Loucy (cell line): ENCODE data around the gene PRR12.

Source experiments
- H2AFZ ChIP-seq: fragments of 200-600 bp; sonication (generic); 2 replicates; pipeline ENCODE4 v1.6.0; 2016; ENCODE audit warnings: antibody characterized with exemption, mild to moderate bottlenecking, low read length, moderate library complexity
- H3F3A ChIP-seq: fragments of 200-600 bp; 2 replicates; pipeline ENCODE4 v1.6.0; 2016; ENCODE audit warnings: antibody characterized with exemption, low read depth, mild to moderate bottlenecking
- H3K27me3 ChIP-seq: fragments of 200-600 bp; sonication (generic); 2 replicates; pipeline ENCODE4 v1.6.1; 2014; ENCODE audit warnings: low read length, mild to moderate bottlenecking; ENCODE audit not compliant: insufficient read depth, poor library complexity, severe bottlenecking
- H3K36me3 ChIP-seq: fragments of 200-600 bp; sonication (generic); 2 replicates; pipeline ENCODE4 v1.6.1; 2016; ENCODE audit warnings: low read length; ENCODE audit not compliant: insufficient read depth
- H3K4me1 ChIP-seq: fragments of 200-600 bp; sonication (generic); 2 replicates; pipeline ENCODE4 v1.5.1; 2014; ENCODE audit warnings: low read length, mild to moderate bottlenecking; ENCODE audit not compliant: insufficient read depth, poor library complexity, severe bottlenecking
- H3K4me2 ChIP-seq: fragments of 200-600 bp; sonication (generic); 2 replicates; pipeline ENCODE4 v1.6.0; 2014; ENCODE audit warnings: antibody characterized with exemption, low read length, low read depth, mild to moderate bottlenecking; ENCODE audit not compliant: poor library complexity, severe bottlenecking
- H3K4me3 ChIP-seq: fragments of 200-600 bp; sonication (generic); 2 replicates; pipeline ENCODE4 v1.5.1; 2014; ENCODE audit warnings: low read length, mild to moderate bottlenecking, mixed read lengths; ENCODE audit not compliant: poor library complexity, severe bottlenecking
- H3K79me2 ChIP-seq: fragments of 200-600 bp; sonication (generic); 2 replicates; pipeline ENCODE4 v1.6.1; 2014; ENCODE audit warnings: low read length; ENCODE audit not compliant: insufficient read depth
- H3K9ac ChIP-seq: fragments of 200-600 bp; sonication (generic); 2 replicates; pipeline ENCODE4 v1.6.0; 2014; ENCODE audit warnings: mild to moderate bottlenecking, low read depth, low read length, moderate library complexity; ENCODE audit not compliant: poor library complexity, severe bottlenecking
- H3K9me2 ChIP-seq: fragments of 200-600 bp; sonication (generic); replicated peaks from 2 replicates; pipeline ENCODE4 v1.6.1; 2016; ENCODE audit warnings: low read depth, low read length, mixed read lengths
- H3K9me3 ChIP-seq: fragments of 200-600 bp; sonication (generic); 2 replicates; pipeline ENCODE4 v1.6.1; 2014; ENCODE audit warnings: mild to moderate bottlenecking, antibody characterized with exemption, low read length, low read depth; ENCODE audit not compliant: insufficient read depth
- H4K20me1 ChIP-seq: fragments of 200-600 bp; sonication (generic); 2 replicates; pipeline ENCODE4 v1.6.0; 2014; ENCODE audit warnings: antibody characterized with exemption, low read length, mild to moderate bottlenecking; ENCODE audit not compliant: insufficient read depth, poor library complexity, severe bottlenecking
- CTCF ChIP-seq: fragments of 200-600 bp; sonication (generic); conservative IDR thresholded peaks from 2 replicates; pipeline ENCODE4 v1.5.1; 2014; ENCODE audit warnings: mild to moderate bottlenecking, antibody characterized with exemption, low read length
- EZH2phosphoT487 ChIP-seq: fragments of 200-600 bp; IDR thresholded peaks from 2 replicates; pipeline ENCODE4 v1.6.1; 2018; ENCODE audit warnings: antibody characterized with exemption, mild to moderate bottlenecking, moderate library complexity, borderline replicate concordance

PRR12 gene

GRCh38 chr19:49666120-49666444, 75.1 kb downstream of the PRR12 start:
- Histone ChIP-seq H3K4me2 (peak overlapping the region; percentile 93), H2AFZ (peak overlapping the region; percentile 81), H3K9ac (peak overlapping the region; percentile 91), H3K36me3 (peaks cover 19% of the 10 kb centered on the region; the same call in 1 of the 2 replicates), H3K9me3 (no peaks in the 10 kb centered on the region), H3F3A (no peaks in the 10 kb centered on the region), H3K4me1 (peaks cover 21% of the 10 kb centered on the region), H4K20me1 (peaks cover 17% of the 10 kb centered on the region), H3K79me2 (peaks cover 42% of the 10 kb centered on the region), H3K4me3 (peak overlapping the region; percentile 97), H3K9me2 (no peaks in the 10 kb centered on the region), H3K27me3 (no peaks in the 10 kb centered on the region)
- TF ChIP-seq CTCF (peak; percentile 23), EZH2phosphoT487 (no peak)

- Histone ChIP-seq H3K4me3 (peak overlapping the region; percentile 97), H4K20me1 (peaks cover 17% of the 10 kb centered on the region), H3F3A (no peaks in the 10 kb centered on the region), H2AFZ (no peak overlapping the region), H3K4me2 (peak overlapping the region; percentile 93), H3K9me2 (no peaks in the 10 kb centered on the region), H3K9me3 (no peaks in the 10 kb centered on the region), H3K27me3 (no peaks in the 10 kb centered on the region), H3K79me2 (peaks cover 42% of the 10 kb centered on the region), H3K36me3 (peaks cover 5% of the 10 kb centered on the region; the same call in 1 of the 2 replicates), H3K4me1 (peaks cover 21% of the 10 kb centered on the region), H3K9ac (peak overlapping the region; percentile 91)
- no peak for TF ChIP-seq EZH2phosphoT487
- no peak for TF ChIP-seq CTCF
Observed at GRCh38 chr19:49667473-49667872, 76.5 kb downstream of the PRR12 start.

- Histone ChIP-seq H3K9ac (no peak overlapping the region), H3K4me2 (no peak overlapping the region), H3K4me1 (peaks cover 16% of the 10 kb centered on the region), H3K36me3 (no peaks in the 10 kb centered on the region; the same call in 1 of the 2 replicates), H2AFZ (no peak overlapping the region), H3K9me2 (no peaks in the 10 kb centered on the region), H3K27me3 (no peaks in the 10 kb centered on the region), H3K79me2 (peaks cover 23% of the 10 kb centered on the region), H3F3A (no peaks in the 10 kb centered on the region), H3K9me3 (no peaks in the 10 kb centered on the region), H3K4me3 (no peak overlapping the region), H4K20me1 (peaks cover 6% of the 10 kb centered on the region)
- no peak for TF ChIP-seq CTCF
- no peak for TF ChIP-seq EZH2phosphoT487
Observed at GRCh38 chr19:49669516-49669915, 78.5 kb downstream of the PRR12 start.
